Astrocyte of the spinal cord (primary cell): ENCODE measurements around the gene PATJ.

Source experiments
- DNase-seq: peaks from one replicate; pipeline ENCODE4 v3.0.0; 2011; ENCODE audit warnings: low read depth, low spot score
- H3K4me3 ChIP-seq: 2 replicates; pipeline ENCODE4 v1.5.1; 2011; ENCODE audit warnings: low read depth, mild to moderate bottlenecking, low read length, moderate library complexity
- in situ Hi-C: cut with HindIII; loops from 2 replicates; pipeline ENCODE4 v1.10.0; 2017; ENCODE audit warnings: low sequenced_read_pairs
- TF ChIP-seq, protein P1 (sequence below): IDR thresholded peaks from 2 replicates; pipeline ENCODE4 v1.5.1; 2012; ENCODE audit warnings: low read depth, mild to moderate bottlenecking, low read length, inconsistent platforms

PATJ gene

GRCh38 chr1:61978796-61979195 is 236.5 kb downstream of the PATJ start:
- in situ Hi-C loops = no loop called here
- H3K4me3 ChIP-seq = no peak overlapping the region
- TF ChIP-seq, protein P1, sequence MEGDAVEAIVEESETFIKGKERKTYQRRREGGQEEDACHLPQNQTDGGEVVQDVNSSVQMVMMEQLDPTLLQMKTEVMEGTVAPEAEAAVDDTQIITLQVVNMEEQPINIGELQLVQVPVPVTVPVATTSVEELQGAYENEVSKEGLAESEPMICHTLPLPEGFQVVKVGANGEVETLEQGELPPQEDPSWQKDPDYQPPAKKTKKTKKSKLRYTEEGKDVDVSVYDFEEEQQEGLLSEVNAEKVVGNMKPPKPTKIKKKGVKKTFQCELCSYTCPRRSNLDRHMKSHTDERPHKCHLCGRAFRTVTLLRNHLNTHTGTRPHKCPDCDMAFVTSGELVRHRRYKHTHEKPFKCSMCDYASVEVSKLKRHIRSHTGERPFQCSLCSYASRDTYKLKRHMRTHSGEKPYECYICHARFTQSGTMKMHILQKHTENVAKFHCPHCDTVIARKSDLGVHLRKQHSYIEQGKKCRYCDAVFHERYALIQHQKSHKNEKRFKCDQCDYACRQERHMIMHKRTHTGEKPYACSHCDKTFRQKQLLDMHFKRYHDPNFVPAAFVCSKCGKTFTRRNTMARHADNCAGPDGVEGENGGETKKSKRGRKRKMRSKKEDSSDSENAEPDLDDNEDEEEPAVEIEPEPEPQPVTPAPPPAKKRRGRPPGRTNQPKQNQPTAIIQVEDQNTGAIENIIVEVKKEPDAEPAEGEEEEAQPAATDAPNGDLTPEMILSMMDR = no peak
- no peak for DNase-seq

- in situ Hi-C loops = no loop called here
- no peak for DNase-seq
- no peak overlapping the region for H3K4me3 ChIP-seq
- TF ChIP-seq, protein P1 = no peak
These were observed 237.4 kb downstream of the PATJ start for GRCh38 chr1:61979729-61980128.

- in situ Hi-C loops = no loop called here
- H3K4me3 ChIP-seq = no peak overlapping the region
- TF ChIP-seq, protein P1 = no peak
- DNase-seq = peak; percentile 69
These were observed 238.3 kb downstream of the PATJ start for GRCh38 chr1:61980561-61980960.

GRCh38 chr1:61981870-61982660 is 239.8 kb downstream of the PATJ start:
- H3K4me3 ChIP-seq = no peak overlapping the region
- TF ChIP-seq, protein P1 = no peak
- DNase-seq = no peak
- in situ Hi-C loops = no loop called here

DNA sequence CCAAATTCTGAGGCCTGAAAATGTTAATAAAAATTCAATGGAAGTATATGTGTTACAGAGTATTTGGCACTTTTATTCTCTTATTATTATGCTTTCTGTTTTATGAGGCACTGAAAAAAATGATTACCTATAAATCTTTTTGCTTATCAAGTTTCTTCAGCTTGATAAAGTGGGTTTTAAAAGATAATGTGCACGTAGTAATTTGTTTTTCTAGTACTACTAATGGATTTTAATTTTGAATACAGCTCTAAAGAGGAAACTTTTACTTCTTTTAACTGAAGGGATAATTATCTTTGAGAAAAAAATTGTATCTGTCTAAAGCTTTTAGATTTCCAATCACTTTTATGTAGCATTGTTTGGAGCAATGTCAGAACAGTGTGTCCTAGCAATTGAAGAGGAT is 241.0 kb downstream of the PATJ start:
- no peak overlapping the region for H3K4me3 ChIP-seq
- in situ Hi-C loops = no loop called here
- TF ChIP-seq, protein P1 = no peak
- no peak for DNase-seq

- TF ChIP-seq, protein P1 = no peak
- in situ Hi-C loops = no loop called here
- no peak overlapping the region for H3K4me3 ChIP-seq
- DNase-seq = peak; percentile 16
These were observed 250.0 kb downstream of the PATJ start for GRCh38 chr1:61992257-61992656.
